IPS-NIHi7 (cell line): ENCODE results near the gene TPH1.
A peak's percentile ranks its signal among the peaks of the same experiment; 100 is the strongest.

ENCODE experiments used
- DNase-seq: peaks from one replicate; pipeline ENCODE4 v3.0.0; 2012; ENCODE audit warnings: mixed read lengths; ENCODE audit errors: extremely low spot score

The TPH1 gene

DNA sequence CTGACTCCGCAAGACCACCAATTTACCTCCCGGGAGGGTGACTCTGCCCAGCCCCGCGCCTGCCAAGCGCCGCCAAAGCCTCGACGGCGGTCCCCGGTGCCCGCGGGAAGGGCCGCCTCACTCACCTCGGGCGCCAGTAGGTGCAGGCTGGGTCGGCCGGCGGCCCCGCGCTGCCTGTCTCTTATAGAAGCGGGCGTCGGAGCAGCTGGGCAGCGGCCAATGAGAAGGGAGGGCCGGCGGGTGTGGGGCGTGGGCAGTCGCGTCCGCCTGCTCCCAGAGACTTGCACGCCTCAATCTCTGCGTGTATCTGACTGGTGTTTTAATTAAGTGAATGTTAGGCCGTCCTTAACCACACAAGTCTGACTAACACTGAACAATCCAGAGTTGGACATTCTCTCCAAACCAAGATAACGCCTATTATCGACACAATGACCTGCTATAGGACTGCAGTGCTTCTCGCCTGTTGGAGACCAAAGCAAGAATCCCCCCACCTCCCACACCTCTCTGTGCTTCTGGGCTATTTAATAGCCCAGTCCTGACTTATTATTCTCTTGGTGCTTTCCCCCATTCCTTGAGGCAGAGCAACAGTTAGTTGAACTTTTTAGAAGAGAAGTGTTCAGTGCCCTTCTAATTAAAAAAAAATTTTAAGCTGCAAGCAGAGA lies at the start of gene TPH1:
TPH1 (minus strand) TSS at position 154 of the 662 bp plus-strand sequence. CDS start 5,507 bp downstream, outside the sequence.
- DNase-seq, result peak; percentile 79

DNA sequence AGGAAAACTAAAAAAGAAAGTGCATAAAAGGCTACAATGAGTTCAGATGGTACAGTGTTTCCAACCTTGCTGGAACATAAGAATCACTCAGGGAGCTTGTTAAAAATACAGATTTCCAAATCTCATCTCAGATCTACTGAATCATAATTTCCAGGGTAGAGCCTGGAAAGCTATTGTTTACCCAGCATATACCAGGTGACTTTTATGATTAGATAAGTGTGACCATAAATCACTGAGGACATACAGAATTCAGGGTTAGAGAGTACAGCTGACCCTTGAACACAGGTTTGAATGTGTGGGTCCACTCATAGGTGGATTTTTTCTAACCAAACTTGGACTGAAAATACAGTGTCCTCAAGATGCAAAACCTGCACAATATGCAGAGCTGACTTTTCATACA lies 47.9 kb upstream of the TPH1 start:
- DNase-seq, result no peak

- DNase-seq, result no peak
Measured at GRCh38 chr11:18091731-18092130, 45.7 kb upstream of the TPH1 start.

DNA sequence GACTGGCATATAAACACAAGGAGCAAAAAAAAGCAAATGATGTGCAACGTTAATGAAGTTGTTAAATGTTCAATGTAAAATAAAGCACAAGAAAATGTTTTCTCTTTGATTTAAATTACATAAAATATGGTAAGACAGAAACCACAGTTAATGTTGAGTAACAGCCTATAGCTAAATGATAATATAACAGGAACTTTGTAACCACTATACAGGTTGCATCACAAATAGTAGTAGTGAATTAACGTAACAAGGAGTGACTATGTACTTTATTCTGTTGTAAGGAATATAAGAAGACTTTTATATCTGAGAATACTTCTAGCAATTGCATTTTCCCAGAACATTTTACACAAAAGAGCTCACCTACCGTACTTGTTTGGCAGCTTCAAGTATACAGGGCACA lies 42.9 kb upstream of the TPH1 start:
- no peak for DNase-seq

DNA sequence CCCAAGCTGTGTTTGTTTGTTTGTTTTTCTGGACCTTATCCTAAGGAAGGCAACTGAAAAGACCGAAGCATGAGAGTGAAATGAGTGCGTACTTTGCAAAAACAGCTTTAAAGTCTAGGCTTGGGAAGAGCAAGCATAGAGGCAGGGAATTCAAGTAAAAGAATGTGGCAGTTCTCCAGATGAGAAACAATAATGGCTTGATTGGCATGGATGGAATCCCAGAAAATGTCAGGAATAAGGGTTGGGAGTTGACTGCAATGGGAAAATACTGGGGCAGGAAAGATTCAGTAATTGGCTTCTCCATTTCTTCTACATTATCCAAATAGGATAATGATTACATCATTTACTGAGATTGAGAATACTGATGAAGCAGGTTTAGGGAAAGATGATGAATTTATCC lies 42.3 kb upstream of the TPH1 start:
- DNase-seq, result no peak

DNA sequence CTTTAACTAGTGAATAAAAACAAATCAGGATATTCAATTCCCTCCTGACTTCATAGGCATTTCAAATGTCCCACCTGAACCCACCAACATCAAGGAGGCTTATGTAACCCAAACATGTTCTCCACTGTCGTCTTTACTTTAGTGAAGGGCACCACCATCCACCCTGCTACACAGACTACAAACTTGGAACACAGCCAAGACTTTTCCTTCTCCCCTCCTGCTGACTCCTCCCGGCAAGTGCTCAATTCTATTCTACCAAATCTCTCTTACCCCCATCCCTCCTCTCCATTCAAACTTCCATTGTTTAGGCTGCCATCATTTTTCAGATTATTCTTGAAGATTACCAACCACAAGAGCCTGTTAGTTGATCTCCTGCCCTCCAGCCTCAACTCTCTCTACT lies 35.5 kb upstream of the TPH1 start:
- DNase-seq, result no peak

DNA sequence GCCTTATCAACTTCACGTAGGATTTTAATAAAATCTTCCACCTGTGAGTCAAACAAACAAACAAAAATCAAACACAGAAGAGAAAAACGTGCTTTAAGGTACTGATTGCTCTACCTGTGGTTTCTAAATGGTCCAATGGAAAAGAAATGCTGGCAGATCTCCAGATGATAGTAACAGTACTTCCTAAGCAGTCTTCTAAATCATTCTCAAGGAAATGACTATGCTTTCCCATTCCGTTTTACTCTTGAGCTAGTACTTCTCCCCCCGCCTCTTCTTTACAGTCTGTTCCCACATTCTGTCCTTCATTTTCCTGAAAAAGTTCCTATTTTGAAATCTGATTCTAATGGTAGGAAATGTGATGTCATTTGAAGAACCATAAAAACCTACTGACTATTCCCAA lies 34.4 kb upstream of the TPH1 start:
- DNase-seq, result no peak

DNA sequence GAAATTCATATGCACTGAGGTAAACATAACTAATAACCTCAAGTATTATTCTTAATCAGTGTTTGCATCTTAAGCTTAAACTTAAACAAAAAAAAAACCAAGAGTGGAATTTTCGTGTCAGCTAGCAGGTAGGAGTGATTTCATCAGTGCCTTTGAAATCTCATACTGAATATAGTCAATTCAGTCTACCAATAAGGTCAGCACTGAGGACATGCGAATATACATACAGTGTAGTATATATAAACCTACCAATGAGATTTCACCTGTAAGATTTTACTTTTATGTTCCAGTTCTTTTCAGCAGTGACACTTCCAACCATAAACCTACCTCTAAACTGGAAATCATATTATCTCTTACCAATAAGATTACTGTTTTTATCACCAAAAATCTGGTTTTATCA lies 32.8 kb upstream of the TPH1 start:
- no peak for DNase-seq

DNA sequence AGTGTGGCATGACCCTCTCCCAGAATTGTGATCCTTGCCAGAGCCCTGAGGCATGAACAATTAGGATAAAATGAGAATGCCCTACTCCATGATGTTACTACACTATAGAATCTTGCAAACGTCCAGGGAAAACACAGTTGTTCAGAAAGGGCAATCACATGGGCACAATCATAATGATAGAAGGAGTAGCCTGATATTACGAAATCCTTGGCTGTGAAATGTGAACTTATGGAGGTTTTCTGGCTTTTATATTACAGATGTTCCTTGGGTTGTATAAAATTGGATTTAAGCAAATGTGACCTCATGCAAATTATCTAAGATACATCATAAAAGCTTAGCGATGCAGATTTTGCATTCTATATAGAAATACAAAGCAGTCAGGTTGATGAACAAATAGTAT lies 29.4 kb upstream of the TPH1 start:
- no peak for DNase-seq

DNA sequence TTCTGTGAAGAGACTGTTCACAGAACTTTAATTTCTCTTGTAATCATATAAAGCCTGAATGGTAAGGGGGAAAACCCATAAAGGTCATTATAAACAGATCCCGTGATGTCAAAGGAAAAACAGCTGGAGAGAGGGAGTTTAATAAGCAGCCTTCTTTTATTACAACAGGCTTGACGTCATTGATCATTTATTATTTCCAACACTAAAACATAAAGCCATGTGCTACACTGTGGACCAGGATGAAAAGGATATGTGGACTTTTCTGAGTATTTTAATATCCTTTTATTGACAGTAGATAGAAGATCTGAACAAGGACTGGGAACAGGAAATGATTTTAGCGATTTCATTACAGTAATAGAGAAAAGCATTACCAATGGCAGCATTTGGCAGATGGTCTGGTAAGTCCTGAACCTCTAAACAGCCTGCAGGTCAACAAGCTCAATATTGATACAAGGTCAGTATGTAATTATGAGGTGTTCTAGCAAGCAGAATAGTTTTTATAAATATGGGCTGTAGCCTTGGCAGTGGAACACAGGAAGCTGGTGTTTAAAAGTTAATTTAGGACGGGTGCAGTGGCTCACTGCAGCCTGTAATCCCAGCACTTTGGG lies 25.1 kb upstream of the TPH1 start:
- DNase-seq, result no peak

DNA sequence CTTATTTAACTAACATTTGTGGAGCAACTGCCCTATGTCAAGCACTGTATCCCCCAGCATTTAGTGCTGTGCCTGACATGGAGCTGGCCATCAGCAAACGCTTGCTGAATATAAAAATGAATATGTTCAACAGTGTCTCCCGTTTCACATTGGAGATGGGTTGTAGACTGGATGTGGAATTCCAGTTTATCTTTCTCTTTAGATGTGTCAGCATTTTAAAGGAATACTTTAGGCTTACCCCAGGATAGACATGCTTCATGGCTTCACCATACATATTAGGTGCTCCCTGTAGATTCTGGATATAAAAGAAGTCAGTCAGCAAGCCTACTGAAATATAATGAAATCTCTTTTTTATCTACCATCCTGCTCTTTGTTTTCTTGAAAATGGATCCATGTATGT lies 21.3 kb upstream of the TPH1 start:
- no peak for DNase-seq

- DNase-seq, result no peak
Measured at GRCh38 chr11:18066626-18067025, 20.6 kb upstream of the TPH1 start.

DNA sequence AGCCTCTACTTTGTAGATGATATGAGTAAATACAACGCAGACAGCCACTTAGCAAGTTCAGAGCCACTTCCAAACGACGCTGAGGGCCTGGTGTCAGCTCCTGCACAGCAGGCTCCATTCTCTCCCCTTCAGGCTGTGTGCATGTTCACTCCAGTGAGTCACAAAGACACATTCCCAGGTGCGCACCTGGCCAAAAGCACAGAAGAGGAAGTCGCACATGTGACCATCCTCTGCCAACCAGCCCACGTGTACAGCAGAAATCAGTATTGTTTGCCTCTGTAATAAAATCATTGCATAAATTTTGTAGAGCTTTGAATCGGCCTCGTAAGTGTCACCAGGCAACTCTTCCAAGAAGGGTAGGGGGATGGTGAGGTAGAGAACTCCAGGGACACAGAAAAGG lies 19.5 kb upstream of the TPH1 start:
- no peak for DNase-seq

DNA sequence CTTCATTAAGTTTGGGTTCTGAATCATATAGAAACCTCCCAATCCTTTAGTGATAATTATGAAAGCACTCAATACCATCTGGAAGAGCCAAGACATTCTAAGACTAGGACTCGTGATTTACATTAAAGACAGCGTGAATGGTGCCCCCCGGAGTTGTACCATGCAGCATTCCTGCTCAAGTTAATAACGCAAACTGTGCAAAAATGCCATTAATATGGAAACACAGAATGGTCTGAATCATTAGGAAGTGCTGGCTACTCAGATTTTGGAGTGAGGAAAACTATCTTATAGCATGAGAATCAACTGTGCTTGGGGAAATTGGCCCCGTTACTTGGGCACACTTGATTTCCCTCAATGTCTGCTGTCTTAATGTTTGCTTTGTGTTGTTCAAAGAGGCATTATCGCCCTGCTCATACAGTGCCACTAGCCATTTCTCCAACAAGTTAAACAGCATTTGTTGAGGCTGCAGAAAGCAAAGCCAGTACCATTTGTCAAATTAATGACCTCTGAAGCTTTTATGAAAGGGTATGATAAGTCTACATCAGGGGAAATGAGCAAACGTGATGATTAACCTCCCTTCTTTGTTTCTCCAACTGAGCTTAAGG lies 18.5 kb upstream of the TPH1 start:
- DNase-seq, result no peak

- DNase-seq, result no peak
Measured at GRCh38 chr11:18063862-18064434, 17.9 kb upstream of the TPH1 start.

- no peak for DNase-seq
Measured at GRCh38 chr11:18063125-18063524, 17.1 kb upstream of the TPH1 start.

DNA sequence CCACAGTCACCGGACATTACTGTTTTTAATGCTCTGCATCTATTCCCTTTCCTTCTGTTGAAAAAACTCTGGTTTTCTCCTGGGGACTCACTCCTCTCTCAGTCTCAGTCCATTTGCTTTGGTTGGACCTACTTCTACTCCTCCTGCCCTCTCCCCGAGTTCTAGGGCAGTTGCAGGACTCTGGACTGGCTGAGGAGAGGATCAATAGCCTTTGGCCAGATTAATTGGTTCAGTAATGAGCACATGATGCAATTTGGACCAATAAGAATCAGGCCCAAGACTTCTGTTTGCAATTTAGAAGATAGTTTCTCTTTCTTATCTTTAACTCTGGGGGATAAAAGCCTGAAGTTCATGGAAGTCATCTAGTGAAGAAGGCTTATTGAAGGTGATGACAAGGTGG lies 15.3 kb upstream of the TPH1 start:
- DNase-seq, result no peak

DNA sequence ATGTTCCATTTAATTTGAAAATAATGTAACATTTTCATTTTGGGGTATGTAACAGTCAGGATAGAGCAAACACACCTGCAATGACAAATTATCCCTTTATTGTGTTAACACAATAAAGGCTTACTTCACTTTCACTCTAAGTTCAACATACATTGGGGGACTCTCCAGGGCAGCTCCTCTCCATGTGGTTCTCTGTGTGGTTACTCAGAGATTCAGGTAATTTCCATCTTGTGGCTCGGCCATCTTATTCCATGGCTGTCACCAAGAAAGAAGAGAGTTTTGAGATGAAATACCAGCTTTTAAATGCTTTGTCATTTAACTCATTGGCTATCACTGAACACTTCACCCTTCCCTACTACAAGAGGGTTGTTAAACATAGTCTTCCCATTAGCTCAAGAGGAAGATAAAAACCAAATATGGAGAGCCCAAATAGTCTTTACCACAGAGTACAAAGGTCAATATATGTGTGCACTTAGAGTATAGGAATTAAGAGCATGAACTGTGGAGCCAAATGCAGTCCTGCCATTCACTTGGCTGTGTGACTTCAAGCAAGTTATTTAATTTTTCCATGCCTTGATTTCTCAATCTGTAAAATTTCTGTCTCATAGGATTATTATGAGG lies 10.6 kb upstream of the TPH1 start:
- DNase-seq, result no peak

- DNase-seq, result no peak
Measured at GRCh38 chr11:18054511-18055103, 8.5 kb upstream of the TPH1 start.

- no peak for DNase-seq
Measured at GRCh38 chr11:18050848-18051247, 4.8 kb upstream of the TPH1 start.

GRCh38 chr11:18036456-18036855 lies 9.6 kb downstream of the TPH1 start:
- no peak for DNase-seq

DNA sequence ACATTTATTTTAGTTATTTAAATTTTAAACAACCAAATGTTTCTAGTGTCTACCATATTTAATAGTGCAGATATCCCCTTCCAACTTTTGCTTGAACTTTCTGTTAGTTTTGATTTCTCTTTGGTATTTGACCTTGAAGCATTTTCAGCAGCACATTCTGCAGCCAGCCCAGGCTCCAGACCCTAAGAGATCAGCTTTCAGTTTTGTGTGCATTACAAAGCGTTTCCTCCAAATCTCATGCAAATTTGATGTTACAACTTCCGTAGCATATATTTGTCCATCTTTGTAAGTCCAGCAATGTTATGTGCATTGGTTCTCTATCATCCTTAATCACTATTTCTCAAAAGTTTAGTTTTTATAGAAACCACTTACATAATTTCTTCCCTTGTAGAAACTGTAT lies 18.6 kb downstream of the TPH1 start:
- no peak for DNase-seq
